T follicular helper cell (primary cell): Measurements from ENCODE around the gene CCDC188.

Source experiments
- DNase-seq: peaks from one replicate; pipeline ENCODE4 v3.0.0-alpha.2; 2020; ENCODE audit warnings: low read depth

CCDC188 gene

DNA sequence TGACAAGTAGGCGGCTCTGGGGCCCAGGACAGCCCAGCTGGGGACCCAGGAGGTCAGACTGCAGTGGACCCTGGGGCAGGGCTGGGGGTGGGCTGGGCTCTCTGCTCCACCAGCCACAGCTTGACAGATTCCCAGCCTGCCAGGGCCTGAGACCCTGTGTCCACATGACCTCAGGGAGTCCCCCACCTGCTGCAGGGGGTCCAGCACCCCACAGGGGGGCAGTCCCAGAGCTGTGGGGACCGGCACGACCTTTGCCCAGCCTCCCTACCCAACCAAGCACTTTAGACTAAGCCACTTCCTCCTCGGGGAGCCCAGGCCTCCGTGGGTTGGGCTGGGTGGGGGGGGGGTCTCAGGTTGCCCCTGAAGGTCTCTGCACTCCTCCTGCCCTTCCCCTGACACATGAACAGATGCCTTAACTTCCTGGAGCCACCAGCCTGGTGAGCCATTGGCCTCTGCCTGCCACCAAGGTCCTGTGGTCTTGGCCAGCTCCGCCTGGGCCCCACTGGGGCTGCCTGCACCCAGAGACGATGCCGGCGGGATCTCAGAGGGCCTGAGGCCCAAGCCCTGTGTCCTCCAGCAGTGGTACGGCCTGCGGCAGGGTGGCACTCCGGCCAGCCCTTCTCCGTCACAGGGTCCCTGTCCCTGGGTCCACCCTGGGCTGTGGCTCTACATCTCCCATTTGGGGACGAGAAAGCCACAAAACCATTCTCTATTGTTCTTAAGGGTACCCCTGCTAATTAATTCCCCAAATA lies 3.4 kb downstream of the CCDC188 start:
- DNase-seq: no peak

DNA sequence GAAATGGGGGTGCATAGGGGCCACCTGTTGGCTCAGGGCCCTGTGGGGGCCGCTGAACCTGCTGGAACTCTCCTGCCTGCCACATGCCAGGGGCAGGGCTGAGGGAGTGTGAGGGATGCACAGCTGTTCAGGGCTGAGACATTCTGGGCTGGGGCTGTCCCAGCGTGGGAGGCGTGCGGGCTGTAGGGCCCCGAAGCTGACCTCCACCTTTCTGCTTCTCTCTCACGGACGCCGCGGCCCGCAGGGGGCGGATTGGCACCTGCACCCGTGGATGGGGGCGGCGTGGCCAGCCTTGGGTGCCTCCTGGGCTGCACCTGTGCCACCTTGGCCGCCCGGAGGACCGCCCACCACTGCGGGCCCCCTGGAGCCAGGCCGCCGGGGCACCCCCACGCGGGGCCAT lies 4.1 kb downstream of the CCDC188 start:
- no peak for DNase-seq

DNA sequence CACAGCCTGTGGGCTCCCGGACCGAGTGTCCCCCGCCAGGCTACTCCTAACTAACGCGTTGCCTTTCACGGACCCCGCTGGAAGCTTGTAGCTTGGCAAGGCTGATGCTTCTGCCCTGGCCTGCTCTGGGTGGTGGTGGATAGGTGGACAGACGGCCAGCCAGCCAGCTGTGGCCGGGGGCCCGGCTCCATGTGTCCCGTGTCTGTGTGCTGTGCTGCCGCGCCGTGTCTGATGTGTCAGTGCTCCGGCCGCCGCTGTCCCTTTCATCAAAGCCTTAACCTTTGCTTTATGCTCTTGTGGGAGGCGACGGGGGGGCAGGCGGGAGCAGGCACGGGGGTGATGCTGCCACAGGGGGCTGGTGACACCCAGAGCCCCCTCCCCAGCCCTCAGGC lies 5.0 kb downstream of the CCDC188 start:
- no peak for DNase-seq

DNA sequence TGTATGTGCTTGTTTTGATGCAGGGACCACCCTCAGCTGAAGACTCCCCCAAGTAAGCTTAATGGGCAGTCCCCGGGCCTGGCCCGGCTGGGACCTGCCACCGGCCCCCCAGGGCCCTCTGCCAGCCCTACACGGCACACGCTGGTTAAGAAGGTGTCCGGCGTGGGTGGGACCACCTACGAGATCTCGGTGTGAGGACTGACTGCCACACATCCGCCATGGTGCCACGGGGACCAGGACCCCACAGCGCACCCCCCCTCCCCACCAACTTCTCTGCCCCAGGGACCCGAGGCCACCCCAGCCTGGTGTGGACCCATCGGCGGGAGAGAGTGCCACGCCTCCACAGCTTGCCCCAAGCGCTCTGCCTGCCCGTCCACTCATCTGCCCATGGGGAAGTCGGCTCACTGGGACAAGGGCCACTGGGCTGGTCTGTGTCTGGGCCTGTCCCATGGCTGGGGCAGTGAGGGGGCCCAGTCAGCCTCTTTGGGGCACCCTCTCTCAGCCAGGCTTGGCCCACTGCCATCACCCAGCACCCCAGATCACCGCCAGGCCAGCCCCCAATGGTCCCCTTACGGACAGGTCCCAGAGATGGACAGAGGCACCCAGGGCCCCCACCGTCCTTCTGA lies 5.5 kb downstream of the CCDC188 start:
- no peak for DNase-seq

DNA sequence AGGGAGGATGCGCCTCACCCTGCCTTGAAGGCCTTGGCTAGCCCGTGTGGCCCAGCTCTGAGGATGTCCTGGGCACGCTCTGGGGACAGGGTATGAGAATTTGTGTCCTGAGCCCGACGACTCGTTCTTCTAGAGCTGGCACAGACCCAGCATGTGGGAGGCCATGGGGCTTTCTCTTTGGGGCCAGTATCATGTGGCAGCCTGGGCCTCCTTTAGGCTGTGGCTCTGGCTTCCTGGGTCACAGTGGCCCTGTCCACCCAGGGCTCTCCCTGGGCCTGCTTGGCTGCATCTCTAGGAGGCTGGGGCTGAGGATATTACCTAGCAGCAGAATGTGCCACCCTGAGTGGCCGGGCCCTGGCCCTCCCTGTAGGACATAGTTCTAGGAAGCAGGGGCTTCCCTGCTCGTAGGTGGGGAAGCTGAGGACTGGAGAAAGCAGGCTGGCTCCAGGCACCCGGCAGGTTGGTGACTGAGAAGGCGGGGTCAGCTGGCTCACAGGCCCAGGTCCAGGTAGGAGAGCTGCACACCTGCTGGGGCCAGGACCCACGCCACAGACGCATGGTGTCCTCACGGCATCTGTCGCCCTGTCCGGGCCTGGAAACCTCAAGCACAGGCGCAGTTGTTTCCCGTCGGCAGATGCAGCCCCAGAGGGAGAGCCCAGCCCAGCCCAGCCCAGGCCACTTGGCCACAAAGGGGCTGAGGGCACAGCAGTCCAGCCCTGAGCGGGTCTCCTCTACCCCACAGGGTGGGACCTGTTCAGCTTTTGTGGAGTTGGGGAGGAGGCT lies 6.8 kb downstream of the CCDC188 start:
- DNase-seq: no peak

DNA sequence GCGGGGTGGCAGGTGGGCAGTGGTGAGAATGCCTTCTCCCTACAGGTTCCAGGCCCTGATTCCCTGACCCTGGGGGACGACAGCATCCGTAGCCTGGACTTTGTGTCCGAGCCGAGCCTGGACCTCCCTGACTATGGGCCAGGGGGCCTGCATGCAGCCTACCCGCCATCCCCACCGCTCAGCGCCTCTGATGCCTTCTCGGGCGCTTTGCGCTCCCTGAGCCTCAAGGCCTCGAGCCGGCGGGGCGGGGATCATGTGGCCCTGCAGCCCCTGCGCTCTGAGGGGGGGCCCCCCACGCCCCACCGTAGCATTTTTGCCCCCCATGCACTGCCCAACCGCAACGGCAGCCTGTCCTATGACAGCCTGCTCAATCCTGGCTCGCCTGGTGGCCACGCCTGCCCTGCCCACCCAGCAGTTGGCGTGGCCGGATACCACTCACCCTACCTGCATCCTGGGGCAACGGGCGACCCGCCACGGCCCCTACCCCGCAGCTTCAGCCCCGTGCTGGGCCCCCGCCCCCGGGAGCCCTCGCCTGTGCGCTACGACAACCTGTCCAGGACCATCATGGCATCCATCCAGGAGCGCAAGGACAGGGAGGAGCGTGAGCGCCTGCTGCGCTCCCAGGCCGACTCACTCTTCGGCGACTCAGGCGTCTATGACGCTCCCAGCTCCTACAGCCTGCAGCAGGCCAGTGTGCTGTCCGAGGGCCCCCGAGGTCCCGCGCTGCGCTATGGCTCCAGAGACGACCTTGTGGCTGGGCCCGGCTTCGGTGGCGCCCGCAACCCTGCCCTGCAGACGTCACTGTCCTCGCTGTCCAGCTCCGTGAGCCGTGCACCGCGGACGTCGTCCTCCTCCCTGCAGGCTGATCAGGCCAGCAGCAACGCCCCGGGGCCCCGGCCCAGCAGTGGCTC lies 7.9 kb downstream of the CCDC188 start:
- no peak for DNase-seq

DNA sequence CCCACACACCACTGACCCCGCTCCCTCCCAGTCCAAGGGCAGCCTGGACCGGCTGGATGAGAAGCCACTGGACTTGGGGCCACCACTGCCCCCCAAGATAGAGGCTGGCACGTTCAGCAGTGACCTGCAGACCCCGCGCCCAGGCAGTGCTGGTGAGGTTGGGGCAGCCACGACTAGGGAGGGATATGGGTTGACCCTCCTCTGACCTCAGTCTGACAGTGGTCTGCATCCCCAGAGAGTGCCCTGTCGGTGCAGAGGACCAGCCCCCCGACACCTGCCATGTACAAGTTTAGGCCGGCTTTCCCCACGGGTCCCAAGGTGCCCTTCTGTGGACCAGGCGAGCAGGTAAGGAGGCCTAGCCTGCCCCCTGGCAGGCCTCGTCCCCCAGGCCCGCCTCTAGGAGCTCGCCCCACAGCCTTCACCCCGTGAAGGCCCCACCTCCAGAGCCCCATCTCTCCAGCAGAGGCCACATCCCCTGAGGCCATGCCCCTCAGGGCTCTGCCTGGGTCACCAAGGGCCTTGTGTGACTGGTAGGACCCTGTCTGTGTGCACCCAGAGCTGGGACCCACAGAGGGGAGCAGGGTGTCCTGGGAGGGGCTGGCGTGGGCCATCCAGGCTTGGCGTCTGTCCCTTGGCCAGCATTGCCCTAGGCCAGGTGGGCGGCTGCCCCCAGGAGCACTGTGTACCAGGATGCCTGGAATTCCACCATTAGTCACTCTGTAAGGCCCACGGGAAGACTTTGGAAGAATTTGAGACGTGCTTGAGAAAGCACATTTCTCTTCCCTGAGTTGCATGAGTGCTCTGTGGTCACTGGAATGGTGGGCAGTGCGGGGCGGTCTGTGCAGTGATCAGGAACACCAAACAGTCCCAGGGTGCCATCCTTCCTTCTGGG lies 9.4 kb downstream of the CCDC188 start:
- DNase-seq: no peak

DNA sequence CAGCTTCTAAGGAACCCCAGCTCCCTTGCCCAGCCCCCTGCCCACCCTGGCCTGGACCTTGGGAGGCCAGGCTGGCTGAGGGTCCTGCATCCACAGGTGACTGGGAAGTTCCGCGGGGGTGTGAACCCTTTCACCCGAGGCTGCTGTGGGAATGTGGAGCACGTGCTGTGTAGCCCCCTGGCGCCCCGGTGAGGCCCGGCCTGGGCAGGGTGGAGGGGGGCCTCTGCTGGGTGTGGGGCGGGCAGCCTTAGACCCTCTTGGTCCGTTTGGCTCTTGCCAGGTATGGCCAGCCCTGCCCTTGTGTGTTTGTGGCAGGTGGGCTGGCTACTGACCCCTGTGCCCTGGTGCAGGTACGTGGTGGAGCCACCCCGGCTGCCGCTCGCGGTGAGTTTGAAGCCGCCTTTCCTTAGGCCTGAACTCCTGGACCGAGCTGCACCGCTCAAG lies 10.3 kb downstream of the CCDC188 start:
- no peak for DNase-seq

DNA sequence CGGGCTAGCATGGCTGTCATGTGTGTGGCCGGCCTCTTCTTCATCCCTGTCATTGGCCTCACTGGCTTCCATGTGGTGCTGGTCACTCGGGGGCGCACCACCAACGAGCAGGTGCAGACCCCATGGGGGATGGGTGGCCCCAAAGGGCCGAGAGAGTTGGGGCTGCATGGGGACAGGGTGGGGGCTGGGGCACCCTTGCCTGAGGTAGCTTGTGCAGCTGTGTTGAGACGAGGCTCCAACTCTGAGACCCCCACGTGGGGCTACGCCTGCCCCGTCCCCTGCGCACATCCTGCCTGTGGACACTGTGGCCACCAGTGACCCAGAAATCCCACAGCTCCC lies 10.8 kb downstream of the CCDC188 start:
- no peak for DNase-seq

DNA sequence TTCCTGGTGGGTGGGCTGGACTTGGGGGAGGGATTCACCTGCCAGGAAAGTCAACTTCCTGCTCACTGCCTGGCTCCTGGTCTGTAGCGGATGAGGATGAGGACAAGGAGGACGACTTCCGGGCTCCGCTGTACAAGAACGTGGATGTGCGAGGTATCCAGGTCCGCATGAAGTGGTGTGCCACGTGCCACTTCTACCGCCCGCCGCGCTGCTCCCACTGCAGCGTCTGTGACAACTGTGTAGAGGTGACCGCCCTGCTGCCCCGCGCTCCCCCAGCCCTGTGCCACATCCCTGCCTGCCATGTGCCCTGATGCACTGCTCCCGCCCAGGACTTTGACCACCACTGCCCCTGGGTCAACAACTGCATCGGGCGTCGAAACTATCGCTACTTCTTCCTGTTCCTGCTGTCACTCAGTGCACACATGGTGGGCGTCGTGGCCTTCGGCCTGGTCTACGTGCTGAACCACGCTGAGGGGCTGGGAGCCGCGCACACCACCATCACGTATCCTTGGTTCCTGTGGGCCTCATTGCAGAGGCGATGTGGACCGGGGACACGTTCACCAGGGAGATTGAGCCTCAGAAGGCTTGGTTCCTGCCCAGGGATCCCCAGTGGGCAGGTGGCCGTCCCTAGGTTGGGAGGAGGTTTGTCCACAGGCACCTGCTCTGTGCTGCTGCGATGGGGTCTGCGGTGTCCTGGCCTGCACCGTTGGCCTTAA lies 11.3 kb downstream of the CCDC188 start:
- DNase-seq: no peak

DNA sequence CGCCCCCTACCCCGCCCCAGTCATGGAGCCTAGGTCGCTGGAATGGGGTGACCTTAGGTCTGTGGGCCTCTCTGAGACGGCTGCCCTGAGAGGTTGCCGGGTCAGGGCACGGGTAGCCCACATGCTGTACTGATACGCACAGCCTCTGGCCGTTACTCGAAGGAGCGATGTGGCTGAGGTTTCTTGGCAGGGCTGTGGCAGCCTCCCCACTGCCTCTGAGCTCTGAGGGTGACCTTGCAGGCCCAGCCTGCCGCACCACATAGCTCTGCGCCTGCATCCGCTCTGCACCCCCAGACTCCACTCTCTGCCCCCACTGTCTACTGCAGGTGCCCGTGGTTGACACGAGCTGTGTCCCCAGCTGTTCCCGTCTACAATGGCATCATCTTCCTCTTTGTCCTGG lies 12.0 kb downstream of the CCDC188 start:
- no peak for DNase-seq

DNA sequence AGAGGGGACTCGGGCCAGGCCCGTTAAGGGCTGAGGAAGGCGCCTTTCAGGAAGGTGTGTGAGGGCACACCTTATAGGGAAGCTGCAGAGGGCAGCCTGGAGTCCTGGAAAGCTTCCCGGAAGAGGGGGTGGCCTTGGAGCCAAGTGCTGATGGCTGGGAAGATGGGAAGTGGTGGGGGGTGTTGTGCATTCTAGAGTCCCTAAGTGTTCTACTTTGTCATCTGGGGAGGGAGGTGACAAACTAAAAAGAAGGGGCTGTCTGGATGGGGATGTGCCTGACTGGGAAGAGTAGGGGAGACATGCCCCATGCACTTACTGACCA lies 12.5 kb downstream of the CCDC188 start:
- no peak for DNase-seq

DNA sequence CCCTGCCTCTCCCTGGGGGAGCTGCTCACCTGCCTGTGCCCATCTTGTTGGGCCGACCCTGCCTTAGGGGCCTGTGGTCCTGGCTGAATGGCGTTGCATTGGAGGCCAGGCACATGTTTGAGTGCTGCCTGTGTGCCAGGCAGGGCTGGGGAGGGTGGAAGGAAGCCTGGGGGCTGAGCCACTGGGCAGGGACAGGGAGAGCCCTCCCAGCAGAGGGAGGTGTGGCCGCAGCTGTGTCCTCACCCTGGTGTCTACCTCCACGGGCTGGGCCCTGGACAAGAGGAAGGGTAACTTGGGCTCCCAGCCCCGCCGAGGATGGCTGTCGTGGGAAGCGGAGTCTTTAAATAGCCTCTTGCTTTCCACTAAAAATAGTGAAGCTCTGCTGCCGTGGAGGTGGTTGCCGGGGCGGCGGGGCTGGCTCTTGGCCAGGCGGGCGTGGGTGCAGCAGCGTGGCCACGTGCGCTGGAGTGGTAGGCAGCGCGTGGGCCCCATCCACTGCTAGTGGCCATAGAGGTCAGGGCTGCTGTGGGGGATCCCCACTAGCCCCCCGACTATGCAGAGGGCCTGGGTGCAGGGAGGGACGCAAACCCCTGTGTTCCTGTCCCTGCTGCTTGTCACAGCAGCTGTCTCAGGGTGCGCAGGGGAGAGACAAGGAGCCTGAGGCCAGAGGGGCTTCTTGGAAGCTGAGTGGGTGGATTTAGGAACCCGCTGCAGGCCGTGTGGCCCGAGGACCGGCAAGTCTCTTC lies 13.0 kb downstream of the CCDC188 start:
- no peak for DNase-seq

DNA sequence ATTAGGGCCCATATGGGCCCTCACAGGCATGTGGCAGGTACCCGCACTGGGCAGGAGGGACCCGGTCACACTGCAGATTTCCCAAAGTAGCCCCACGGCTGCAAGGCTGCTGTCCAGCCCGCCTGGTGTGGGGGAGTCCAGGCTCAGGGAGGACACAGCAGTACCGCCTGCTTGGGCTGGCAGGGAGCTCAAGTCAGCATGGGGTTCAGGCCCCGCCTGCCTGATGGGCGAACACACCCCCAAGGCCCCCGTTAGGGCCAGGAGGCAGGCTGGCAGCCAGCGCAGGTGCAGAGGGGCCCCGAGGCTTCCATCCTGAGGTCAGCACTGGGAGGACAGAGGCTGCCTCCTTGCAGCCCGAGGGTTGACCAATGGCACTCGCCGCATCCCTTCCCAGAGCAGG lies 13.7 kb downstream of the CCDC188 start:
- no peak for DNase-seq

DNA sequence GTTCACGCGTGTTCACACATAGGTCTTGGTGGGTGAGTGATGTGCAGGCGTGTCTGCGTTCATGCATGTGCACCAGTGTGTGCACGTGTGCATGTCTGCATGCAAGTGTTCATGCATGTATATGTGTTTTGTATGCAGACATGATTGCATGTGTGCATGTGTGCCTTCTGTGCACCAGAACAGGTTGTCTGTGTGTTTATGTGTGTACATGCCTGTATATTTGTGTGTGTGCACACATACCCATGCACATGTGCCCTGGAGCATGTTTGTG lies 14.3 kb downstream of the CCDC188 start:
- DNase-seq: no peak

DNA sequence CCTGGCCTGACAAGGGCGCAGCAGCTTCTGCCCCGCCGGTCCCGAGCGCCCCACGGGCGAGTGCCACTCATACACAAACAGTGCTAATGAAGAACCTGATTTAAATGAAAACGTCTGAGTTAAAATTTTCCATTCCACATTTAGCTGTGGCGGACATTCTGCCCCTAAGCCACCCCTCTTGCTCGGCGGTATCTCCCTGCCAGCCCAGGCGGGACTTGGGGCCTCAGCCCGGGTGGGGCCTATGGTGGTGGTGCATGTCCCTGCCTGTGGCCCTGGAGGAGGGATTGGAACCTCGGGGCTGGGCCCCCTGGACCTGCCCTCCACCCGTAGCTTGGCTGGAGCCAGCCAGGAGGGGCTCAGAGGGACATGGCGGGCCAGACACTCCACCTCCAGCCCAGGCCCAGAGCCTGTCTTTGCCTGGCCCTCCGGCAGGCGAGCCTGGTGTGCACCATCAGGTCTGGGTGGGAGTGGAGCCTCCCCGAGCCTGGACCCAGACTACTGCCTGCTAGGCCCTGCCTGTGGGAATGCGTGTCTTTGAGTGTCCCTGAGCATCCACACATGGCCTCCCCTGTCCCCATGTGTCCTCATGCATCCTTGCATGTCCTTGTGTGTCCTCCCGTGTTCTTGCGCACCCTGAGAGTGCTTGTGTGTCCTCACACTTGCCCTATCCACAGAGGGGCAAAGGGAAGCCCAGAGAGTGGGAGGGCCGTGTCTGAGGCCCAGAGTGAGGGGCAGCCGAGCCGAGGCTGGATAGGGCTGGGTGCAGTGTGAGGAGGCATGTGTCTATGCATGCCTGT lies 14.9 kb downstream of the CCDC188 start:
- DNase-seq: no peak

DNA sequence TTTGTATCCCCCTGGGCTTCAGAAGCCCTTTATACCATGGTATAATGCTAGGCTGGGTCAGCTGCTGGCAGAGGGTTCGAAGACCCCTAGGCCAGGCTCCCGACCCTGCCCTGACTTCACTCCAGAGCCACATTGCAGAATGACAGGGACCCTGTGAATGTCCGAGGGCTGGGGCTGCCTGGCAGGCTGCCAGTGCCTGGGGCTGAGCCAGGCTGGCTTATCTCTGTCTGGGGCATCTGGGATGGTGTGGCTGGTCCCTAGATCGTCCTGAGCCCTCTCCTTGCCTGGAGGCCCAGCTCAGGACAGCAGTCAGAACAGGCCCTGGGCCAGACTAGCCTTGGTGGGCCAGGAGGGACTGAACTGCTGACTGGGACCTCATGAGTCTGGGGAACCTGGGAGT lies 15.6 kb downstream of the CCDC188 start:
- DNase-seq: no peak

DNA sequence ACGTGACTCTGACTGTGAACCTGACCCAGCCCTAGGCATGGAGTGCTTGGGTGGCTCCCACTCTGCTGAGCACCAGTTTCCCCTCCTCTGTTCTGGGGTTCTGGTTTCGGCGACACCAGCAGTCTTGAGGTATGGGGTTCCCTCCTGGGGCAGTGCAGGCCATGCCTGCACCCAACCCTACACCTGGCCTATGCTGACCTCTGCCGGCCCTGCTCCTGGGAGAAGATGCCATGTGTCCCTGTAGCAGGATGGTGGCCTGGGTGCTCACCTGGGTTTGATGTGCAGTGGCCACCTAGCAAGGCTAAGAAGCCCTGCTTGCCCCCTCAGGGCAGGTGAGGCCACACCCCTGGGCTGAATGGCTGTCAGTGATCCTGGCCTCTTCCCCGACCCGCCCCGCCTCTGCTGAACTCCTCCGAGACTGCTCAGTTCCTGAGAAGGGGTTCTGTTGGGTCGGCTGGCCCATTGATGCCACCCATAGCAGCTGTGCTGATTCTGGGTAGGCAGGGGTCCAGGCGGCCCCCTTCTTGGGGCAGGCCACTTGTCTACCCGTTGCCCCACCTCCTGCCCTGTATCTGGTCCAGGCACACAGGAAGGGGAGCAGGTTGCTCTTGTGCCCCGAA lies 16.8 kb downstream of the CCDC188 start:
- no peak for DNase-seq
